ENCODE results near the gene SERPINB3. TPM values are rescaled to one million over a fixed set of nuclear protein-coding genes. Genes with fewer than 3 reads are reported as not detected.
"Not testable (repeated sequence)": the region's sequence is repeated elsewhere in the genome, so short reads cannot be mapped to it uniquely, and the experiment has no call there.

The SERPINB3 gene
- total and polyA plus RNA-seq, 11 donors, result 0.07 to 0.16 TPM; not detected in 9

DNA sequence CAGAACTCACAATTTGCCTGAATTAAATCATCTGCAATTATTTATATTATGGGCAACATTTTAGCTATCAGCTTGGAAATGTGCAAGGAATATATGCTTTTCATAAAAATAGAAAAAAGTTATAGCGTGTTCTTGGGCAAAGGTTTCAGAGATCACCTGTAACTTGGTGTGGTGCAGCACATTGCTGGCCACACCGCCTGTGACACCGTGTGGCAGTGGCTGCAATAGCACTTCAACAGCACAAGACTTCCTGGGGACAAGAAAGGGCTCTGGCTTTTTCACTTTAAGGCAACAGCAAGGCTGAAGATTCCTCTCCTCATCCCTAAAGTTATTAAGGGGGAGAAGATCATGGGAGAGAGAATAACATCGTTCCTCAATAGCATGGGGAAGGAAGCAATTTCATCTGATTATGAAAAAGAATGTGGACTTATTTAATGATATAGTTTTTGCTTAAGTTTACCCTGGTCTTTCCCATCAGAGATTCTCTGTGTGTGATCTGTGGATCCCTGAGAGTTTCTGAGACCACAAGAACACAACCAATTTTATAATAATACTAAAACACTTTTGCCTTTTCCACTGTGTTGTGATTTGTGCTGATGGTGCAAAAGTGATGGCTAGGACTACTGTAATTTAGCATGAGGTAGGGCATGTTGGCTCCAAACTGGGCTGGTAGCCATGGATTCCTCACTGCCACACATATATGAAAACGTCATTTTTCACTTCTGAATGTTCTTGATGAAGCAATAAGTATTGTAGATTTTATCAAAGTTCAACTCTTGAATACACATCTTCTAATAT, 15.0 kb upstream of the SERPINB3 start:
- H3K27ac ChIP-seq, result no peak overlapping the region
- H3K4me3 ChIP-seq, result no peak overlapping the region
- no peaks in the 10 kb centered on the region for H3K36me3 ChIP-seq
- ATAC-seq (no peak), DNase-seq (no peak)
- TF ChIP-seq, protein P1, sequence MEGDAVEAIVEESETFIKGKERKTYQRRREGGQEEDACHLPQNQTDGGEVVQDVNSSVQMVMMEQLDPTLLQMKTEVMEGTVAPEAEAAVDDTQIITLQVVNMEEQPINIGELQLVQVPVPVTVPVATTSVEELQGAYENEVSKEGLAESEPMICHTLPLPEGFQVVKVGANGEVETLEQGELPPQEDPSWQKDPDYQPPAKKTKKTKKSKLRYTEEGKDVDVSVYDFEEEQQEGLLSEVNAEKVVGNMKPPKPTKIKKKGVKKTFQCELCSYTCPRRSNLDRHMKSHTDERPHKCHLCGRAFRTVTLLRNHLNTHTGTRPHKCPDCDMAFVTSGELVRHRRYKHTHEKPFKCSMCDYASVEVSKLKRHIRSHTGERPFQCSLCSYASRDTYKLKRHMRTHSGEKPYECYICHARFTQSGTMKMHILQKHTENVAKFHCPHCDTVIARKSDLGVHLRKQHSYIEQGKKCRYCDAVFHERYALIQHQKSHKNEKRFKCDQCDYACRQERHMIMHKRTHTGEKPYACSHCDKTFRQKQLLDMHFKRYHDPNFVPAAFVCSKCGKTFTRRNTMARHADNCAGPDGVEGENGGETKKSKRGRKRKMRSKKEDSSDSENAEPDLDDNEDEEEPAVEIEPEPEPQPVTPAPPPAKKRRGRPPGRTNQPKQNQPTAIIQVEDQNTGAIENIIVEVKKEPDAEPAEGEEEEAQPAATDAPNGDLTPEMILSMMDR (IDR thresholded peaks at IDR 0.05), result peak in 1 of 12 donors; percentile 14
- no peak for TF ChIP-seq POLR2A (IDR thresholded peaks at IDR 0.05)
- H3K27me3 ChIP-seq, result no peaks in the 10 kb centered on the region
- intact Hi-C loops (cut with DNase I), result no loop called here
- H3K4me1 ChIP-seq, result no peaks in the 10 kb centered on the region
- peaks cover 0 to 4% (median 0%) of the 10 kb centered on the region in 12 donors for H3K9me3 ChIP-seq
- 28 to 31% (median 29%) methylated on average over 5 of the region's 5 CpGs for WGBS, 4 donors

DNA sequence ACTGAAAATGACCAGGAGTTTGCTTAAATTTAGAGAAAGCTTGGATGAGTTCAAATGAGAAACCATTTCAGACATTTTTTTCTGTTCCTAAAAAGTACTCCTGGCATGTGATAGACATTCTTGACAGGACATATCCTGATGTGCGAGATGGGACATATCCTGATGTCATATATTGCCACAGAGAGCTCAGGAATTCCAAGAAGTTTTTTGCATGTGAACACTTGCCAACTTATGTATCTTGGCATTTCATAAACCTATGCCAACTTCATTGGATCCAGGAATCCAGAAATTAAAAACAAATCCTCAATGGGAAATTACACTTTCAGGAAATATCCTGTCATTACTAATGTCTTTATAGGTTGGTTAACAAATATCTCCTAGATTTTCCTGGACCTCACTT, 2.9 kb upstream of the SERPINB3 start:
- Histone ChIP-seq H3K27ac (no peak overlapping the region), H3K27me3 (no peaks in the 10 kb centered on the region), H3K9me3 (peaks cover 0 to 3% (median 0%) of the 10 kb centered on the region in 12 donors), H3K36me3 (no peaks in the 10 kb centered on the region), H3K4me1 (no peaks in the 10 kb centered on the region), H3K4me3 (no peak overlapping the region)
- intact Hi-C loops (cut with DNase I), result no loop called here
- TF ChIP-seq POLR2A (IDR thresholded peaks at IDR 0.05), result no peak
- TF ChIP-seq, protein P1 (IDR thresholded peaks at IDR 0.05), result no peak
- ATAC-seq (no peak), DNase-seq (no peak)
- WGBS, 4 donors, result 71 to 87% (median 82%) methylated on average over 1 of the region's 1 CpG

DNA sequence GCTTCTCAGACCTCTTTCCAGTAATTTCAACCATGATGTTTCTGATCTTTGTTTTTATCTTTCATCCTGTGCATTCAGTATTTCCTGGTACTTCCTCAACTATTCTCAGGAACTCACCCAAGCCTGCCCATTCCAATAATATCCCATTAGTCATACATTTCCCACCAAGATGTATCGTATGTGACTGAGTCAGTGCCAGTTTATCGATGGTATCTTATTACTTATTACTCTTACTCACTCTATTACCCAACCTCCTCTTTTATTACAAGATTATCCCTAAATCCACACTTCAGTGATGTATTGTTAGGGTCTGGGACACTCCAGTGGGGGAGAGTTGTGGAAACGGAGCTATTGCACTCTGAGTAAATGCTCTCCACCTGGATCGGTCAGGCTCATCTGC, 2.8 kb downstream of the SERPINB3 start:
- not testable (repeated sequence) for H3K36me3 ChIP-seq, DNase-seq, ATAC-seq, H3K27ac ChIP-seq, H3K9me3 ChIP-seq, H3K27me3 ChIP-seq, H3K4me3 ChIP-seq, H3K4me1 ChIP-seq
- 78 to 88% (median 87%) methylated on average over 4 of the region's 4 CpGs for WGBS, 4 donors
- intact Hi-C loops (cut with DNase I), result loop anchor here in 1 of 10 donors (5.0 kb wide), 1 partner anchor 122 kb away; no protein-coding TSS in a partner anchor

DNA sequence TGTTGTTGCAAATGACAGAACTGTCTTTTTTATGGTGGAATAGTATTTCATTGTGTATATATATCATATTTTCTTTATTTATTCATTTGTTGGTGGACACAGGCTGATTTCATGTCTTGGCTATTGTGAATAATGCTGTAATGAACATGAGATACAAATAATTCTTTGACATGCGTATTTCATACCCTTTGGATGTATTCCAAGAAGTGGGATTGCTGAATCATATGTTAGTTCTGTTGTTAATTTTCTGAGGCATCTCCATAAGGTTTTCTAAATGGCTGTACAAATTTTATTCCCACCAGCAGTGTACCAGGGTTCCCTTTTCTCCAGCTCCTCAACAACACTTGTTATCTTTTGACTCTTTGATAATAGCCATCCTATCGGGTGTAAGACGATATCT, 11.4 kb downstream of the SERPINB3 start:
- ATAC-seq; H3K4me1 ChIP-seq; H3K36me3 ChIP-seq; DNase-seq; H3K9me3 ChIP-seq; H3K4me3 ChIP-seq; H3K27ac ChIP-seq; H3K27me3 ChIP-seq; intact Hi-C loops (cut with DNase I): not testable (repeated sequence)
- 29 to 40% (median 33%) methylated on average over 3 of the region's 3 CpGs for WGBS, 4 donors

DNA sequence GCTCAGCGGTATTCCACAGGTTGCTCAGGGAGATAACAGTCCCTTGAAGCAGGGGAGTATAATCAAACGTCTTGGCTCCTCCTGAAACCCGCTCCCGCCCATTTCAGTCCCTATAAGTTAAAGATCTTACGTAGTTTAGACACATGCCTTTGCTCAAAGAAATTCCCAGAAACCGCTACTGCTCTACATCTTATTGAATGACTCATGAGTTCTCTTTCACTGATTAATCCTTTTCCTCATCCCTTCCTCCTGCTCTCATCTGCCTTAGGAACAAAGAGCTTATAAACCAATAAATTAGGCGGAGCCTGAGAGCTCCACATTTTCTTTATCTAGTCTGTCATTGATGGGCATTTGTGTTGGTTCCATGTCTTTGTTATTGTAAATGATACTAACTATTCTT, 13.5 kb downstream of the SERPINB3 start:
- TF ChIP-seq, protein P1 (IDR thresholded peaks at IDR 0.05), result no peak
- TF ChIP-seq POLR2A (IDR thresholded peaks at IDR 0.05), result no peak

More for the DNA sequence above, 13.5 kb downstream of the SERPINB3 start:
- H3K27ac ChIP-seq, result no peak overlapping the region
- 61 to 68% (median 65%) methylated on average over 7 of the region's 7 CpGs for WGBS, 4 donors
- intact Hi-C loops (cut with DNase I), result loop anchor here in 1 of 10 donors (10.0 kb wide), 1 partner anchor 63 kb away; the partner anchor contains the start of gene SERPINB13
- H3K9me3 ChIP-seq, result no peaks in the 10 kb centered on the region
- H3K36me3 ChIP-seq, result no peaks in the 10 kb centered on the region
- H3K27me3 ChIP-seq, result no peaks in the 10 kb centered on the region
- H3K4me1 ChIP-seq, result no peaks in the 10 kb centered on the region
- no peak for DNase-seq
- no peak for ATAC-seq
- no peak overlapping the region for H3K4me3 ChIP-seq
